ACHN (cell line): ENCODE measurements around the gene SLC12A4.

Experiments
- DNase-seq: peaks from one replicate; pipeline ENCODE4 v3.0.0-alpha.2; 2015
- in situ Hi-C: cut with HindIII; loops from 2 replicates; pipeline ENCODE4 v1.10.0; 2017; ENCODE audit warnings: low sequenced_read_pairs, low pct_ligation_motif_present, low pct_unique_long_range_greater_than_20kb

Gene SLC12A4

DNA sequence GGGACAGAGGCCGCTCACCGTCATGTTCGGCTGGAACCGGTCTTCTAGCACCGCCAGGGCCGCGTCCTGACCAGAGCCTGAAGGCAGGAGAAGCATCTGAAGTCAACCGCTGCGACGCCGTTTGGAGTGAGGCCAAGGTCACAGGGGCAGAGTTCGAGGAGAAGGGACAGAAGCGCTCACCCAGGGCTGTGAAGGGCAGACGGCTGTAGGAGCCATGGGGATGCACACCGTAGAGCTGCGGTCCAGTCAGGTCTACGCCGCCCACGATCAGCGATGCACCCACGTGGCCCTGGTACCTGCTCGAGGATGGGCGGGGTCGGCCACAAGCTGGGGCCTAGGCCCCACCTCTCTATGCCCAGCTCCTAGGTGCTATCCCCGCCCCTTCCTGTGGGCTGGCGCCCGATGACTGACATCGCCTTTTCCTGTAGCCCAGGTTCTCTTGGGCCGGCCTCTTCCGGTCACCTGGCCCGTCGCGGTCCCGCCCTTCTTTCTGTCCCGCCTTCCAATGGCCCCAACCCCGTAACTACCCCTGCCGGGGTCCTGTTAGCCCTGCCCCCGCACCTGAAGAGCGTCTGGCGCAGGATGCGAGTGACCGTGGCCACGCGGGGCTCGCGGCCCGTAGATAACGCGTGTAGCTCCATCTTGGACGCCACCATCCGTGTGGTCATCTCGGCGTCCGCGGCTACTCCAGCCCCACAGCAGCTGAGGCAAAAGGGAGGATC, 32.9 kb downstream of the SLC12A4 start:
- in situ Hi-C loops = no loop called here
- peak; percentile 98 for DNase-seq

DNA sequence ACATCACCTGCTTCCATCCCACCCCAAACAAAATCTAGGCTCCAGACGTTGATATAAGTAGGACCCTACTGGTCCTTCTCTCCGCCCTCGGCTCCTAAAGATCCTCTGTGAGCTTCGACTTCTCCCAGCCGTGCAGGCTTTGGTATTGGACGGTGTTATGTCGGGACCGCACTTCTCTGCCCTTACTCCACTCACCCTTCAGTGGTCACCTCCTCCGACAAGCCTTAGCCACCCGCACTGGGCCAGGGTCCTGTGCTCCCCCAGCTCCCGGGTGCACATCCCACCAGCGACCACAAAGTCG, 33.4 kb downstream of the SLC12A4 start:
- no peak for DNase-seq
- in situ Hi-C loops = no loop called here

DNA sequence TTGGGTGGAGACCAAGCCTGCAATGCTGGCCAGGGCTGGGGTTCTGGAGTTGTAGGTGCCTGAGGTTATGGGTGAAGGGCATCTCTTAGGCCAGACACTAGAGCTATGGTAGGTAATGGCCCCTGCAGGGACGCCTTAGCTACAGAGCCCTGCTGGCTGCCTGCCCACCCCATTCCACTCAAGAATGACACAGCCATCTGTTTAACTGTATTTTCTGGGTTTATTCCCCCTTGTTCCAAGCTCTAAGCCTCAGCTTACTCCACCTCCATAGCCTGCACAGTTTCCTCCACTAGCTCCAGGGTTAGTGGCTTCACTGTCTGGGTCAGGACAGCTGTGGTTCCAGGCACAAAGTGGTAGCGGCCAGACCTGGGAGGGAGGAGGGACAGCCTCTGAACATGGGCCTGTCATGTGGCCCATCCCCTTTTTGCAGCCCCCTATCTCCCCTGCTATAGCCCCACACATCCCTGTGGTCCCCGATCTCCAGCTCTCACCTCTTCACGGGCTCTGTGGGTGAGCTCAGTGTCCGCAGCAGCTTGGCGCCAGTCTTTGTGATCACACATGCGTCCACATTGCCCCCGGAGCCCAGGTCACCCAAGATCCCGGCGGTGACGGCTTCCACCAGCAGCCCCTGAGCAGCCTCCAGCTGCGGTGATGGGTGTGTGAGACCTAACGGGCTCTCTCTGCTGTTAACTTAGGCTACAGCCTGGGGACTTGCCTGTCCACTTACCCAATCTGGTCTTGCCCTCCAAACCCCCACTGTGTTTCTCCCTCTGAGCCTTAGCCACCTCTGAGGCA, 33.9 kb downstream of the SLC12A4 start:
- in situ Hi-C loops = no loop called here

DNA sequence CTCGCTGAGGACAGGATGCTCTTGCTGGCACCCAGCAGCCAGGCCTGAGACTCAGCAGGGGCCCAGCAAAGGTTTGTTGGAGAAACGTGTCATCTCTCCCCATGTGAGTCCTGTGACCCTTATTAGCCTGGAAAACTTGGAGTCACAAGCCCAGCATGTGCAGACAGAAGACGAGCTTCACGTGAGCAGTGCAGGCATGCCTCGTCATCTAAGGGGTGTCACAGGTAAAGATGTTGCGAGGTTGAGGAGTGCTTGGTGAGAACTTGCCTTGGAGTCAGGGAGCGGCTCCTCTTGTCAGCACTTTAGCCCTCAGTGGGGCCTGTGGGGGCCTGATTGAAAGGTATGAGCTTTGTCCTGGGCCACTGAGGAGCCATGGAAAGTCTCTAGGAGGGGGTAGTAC, 34.6 kb downstream of the SLC12A4 start:
- in situ Hi-C loops = no loop called here
- no peak for DNase-seq

More for the DNA sequence above, 33.9 kb downstream of the SLC12A4 start:
- no peak for DNase-seq

DNA sequence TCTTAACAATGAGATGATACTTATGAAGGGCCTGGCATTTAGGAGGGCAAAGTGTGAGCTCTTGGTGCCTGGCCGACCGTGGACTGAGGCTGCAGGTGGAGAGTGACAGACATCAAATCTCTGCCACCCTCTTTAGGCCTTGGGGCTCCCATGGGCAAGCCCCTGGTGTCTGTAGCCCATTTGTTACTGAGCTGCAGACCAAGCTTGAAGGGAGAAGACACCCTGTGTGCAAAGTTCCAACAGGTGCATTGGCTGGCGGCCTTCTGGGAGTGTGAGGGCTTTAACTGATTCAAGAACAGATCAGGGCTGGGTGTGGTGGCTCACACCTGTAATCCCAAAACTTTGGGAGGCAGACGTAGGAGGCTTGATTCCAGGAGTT, 36.0 kb downstream of the SLC12A4 start:
- DNase-seq = no peak
- in situ Hi-C loops = no loop called here

DNA sequence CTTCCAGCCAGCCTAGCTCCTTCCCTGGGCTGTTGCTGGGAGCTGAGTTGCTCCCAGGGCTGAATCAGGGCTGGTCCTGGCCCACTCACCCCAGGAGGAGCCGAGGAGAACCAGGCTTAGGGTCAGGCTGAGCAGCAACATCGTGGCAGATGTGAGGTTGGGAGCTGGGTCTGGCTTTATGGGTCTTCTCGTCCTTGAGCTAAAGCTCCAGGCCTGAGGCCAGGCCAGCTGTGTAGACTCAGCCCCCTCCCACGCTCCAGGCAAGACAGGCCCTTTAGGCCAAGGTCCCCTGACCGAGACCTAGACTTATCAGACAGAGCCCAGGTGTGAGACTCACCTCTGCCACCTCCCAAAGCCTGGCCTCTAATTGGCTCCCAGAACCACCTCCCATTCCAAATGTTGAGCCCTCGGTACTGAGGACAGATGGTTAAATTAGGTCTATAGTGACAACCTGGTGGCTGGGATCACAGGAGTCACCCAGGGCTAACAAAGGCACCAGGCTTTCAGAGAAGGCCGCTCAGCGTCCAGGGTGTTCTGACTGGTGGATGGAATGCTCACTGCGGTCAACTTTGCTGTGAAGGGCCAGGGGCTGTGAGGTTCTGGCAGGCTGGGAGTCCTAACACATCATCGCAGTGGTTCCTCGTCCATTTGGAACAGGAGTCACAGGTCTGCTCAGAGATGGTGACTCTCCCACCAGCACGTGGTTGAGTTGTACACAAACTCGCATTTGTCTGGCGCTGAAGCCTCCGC, 36.5 kb downstream of the SLC12A4 start, which contains the start of gene CTRL:
Gene CTRL (minus strand): TSS at position 151 of the 750 bp plus-strand sequence. CDS start 10 bp downstream, at position 141.
- no peak for DNase-seq

DNA sequence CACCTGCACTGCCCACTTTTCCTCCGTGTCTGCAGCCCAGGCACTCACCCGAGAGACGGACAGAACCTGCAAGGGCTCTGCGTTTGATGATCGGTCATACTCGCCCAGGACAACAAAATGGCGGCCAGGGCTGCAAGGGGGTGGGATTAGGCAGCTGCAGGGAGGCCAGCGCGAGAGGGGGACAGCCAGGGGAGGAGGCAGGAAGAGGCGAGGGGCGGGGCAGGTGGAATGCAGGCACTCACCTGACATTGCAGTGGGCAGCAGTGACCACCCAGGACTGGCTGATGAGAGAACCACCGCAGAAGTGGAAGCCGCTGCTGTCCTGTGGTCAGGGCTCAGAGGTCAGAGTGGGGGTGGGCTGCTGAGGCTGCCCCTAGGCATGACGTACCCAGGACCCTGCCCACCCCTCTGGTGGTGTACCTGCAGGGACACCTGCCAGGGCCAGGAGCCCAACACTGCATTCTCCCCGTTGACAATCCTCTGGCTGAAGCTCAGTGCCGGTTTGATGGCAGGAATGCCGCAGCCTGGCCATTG, 37.7 kb downstream of the SLC12A4 start:
- in situ Hi-C loops = no loop called here
- DNase-seq = no peak

More for the DNA sequence above, 36.5 kb downstream of the SLC12A4 start, which contains the start of gene CTRL:
- in situ Hi-C loops = no loop called here

DNA sequence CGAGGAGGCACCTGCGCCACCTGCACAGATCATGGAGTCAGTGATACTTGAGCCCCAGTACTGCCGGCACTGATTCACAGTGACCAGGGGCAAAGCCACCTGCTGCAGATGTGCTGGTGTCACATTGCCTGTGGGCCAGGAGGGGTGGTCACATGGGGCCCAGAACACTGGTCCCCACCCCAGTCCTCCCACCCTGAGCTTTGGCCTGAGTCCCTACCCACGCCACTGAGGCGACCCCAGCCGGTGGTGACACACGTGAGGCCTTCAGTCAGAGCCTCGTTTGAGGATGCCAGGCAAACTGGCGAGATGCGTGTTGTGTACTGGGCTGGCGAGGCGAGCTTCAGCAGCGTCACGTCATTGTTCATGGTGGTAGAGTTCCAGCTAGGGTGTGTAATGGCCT, 38.2 kb downstream of the SLC12A4 start:
- in situ Hi-C loops = no loop called here

DNA sequence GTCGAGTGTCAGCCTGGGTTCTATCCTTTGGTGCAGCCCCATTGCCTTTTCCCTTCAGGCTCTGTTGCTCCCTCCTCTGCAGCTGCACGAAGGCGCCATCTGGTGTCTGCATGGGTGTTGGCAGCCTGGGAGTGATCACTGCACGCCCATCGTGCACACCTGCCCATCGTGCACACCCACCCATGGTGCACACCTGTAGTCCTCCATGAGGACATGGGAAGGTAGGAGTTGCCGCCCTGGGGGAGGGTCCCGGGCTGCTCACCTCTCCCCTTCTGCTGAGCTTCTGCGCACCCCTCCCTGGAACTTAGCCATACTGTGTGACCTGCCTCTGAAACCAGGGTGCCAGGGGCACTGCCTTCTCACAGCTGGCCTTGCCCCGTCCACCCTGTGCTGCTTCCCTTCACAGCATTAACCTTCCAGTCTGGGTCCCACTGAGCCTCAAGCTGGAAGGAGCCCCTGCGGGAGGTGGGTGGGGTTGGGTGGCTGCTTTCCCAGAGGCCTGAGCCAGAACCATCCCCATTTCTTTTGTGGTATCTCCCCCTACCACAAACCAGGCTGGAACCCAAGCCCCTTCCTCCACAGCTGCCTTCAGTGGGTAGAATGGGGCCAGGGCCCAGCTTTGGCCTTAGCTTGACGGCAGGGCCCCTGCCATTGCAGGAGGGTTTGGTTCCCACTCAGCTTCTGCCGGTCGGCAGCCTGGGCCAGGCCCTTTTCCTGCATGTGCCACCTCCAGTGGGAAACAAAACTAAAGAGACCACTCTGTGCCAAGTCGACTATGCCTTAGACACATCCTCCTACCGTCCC, 39.7 kb downstream of the SLC12A4 start:
- DNase-seq = peak; percentile 80
- in situ Hi-C loops = no loop called here

More for the DNA sequence above, 38.2 kb downstream of the SLC12A4 start:
- no peak for DNase-seq

DNA sequence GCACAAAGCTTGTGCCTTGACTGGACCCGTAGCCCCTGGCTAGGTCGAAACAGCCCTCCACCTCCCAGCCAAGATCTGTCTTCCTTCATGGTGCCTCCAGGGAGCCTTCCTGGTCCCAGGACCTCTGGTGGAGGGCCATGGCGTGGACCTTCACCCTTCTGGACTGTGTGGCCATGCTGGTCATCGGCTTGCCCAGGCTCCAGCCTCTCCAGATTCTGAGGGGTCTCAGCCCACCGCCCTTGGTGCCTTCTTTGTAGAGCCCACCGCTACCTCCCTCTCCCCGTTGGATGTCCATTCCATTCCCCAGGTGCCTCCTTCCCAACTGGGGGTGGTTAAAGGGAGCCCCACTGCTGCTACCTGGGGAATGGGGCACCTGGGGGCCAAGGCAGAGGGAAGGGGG, 40.3 kb downstream of the SLC12A4 start:
- in situ Hi-C loops = no loop called here
- no peak for DNase-seq

DNA sequence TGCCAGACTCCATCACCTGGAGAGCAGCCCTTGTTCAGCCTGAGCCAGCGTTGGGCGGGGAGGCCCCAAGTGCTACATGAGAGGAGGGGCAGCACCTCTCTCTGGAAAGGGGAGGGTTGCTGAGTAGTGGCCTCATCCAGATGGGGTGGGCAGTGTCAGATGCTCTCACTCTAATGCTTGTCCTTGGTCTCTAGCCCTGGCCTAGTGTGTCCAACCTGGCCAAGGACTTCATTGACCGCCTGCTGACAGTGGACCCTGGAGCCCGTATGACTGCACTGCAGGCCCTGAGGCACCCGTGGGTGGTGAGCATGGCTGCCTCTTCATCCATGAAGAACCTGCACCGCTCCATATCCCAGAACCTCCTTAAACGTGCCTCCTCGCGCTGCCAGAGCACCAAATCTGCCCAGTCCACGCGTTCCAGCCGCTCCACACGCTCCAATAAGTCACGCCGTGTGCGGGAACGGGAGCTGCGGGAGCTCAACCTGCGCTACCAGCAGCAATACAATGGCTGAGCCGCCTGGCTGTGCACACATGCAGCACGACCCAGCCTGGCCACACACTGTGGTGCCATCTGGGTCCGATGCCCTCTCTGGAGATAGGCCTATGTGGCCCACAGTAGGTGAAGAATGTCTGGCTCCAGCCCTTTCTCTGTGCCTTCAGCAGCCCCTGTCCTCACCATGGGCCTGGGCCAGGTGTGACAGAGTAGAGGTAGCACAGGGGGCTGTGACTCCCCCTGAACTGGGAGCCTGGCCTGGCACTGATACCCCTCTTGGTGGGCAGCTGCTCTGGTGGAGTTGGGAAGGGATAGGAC, 41.1 kb downstream of the SLC12A4 start:
- in situ Hi-C loops = no loop called here

DNA sequence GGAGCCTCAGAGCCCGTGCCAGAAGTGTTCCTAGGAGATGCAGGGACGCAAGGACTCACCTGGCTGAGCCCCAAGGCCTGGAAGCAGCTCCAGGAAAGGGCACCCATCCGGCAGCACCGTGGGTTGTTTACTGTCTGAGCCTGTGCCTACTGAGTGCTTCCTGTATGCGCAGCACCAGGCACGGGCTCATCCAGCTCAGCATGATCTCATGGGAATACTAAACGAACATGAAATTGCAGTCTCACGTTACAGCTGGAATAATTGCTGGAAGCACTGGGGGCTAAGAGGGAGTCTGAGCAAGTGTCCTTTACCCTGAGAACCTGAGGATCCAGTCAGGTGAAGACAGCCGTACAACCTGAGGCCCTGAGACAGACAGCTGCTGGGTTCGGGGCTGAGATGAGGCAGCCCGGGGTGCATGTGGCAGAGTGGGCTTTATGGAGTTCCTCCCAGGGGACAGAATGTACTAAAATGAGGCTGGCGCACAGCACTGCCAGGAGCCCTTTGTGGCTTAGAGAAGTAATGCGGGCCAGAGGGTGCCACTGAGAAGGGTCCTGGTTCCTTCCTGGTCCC, 42.2 kb downstream of the SLC12A4 start:
- DNase-seq = no peak
- in situ Hi-C loops = no loop called here

More for the DNA sequence above, 41.1 kb downstream of the SLC12A4 start:
- DNase-seq = no peak

DNA sequence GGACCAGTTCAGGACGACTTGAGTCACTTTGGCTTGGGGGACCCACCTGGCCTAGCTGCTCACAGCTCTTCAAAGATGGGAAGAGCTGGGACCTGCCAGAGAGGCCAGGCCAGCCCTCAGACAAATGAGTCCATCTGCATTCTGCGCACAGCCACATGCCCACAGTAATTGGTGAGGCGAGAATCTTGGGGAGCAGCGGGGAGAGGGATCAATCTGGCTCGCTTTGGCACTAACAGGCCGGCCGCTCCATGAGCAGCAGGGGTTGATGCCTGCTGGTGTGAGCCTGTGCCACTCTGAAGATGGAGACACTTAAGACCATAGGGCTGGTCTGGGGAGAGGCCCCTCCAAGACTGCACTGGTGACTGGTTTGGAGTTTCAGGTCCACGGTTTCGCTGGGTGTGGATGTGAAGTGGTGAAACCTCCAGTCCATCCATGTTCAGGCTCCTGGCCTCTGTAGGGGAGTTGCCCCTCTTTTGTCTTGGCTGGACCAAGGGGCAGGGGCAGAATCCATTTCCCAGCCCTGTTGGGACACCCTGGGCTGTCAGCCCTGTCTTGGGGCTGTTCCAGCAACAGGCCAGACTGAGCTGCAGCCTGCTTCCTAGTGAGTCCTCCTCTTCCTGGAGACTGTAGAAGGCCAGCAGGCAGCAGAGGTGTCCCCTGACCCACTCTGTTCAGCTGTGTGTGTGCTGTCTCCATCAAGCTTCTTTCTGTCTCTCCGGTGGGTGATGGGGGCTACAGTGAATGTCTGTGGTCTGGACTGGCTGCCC, 44.1 kb downstream of the SLC12A4 start:
- in situ Hi-C loops = no loop called here
- DNase-seq = no peak

DNA sequence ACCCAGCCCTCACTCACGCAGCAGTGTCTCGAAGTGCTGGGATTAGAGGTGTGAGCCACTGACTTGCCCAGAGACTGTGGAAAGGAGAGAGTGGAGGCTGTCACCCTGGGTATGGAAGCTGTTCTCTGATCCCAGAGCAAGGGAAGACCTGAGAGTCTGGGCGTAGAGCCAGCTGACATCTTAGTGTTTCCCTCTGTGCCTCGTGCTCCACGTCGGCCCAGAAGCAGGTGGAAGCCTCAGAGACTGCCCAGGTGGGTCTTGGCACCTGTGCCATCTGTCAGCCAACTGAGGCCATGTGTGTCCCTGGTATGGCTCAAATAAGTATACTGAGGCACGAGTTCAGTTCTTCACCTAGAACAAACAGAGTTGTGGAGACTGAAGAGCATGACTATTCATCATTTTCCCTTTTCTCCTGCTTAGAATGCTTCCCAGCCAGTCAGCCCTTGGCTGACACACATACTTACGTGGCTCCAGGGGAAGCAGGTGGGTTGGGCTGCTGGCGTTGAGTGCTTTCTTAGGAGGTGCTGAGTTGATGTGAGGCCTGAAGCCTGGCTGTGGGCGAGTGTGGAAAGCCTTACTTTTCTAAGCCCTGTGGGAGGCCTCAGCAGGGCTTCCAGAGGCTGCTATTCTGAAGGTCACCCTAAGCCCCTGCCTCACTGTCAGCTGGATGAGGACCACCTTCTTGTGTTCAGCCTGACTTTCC, 44.9 kb downstream of the SLC12A4 start:
- no peak for DNase-seq

DNA sequence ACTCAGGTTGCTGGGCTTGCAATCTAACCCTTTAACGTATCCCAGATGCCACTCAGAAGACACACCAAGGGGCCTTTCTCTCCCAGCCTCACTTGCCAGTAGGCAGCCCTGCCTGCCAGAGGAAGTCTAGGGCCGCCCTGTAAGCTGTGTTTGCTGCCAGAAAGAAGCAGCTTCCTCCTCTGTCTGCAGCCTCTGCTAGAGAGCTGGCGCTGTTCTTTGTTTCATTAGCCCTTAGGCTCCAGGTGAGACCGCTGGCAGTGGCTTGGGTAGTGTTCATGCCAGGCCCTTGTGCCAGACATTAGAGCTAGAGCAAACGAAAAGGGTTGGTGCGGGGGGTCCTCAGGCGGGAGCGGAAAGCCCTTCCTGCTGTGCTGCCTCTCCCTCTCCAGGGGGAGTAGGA, 45.7 kb downstream of the SLC12A4 start:
- in situ Hi-C loops = no loop called here
- DNase-seq = no peak

More for the DNA sequence above, 44.9 kb downstream of the SLC12A4 start:
- in situ Hi-C loops = no loop called here

DNA sequence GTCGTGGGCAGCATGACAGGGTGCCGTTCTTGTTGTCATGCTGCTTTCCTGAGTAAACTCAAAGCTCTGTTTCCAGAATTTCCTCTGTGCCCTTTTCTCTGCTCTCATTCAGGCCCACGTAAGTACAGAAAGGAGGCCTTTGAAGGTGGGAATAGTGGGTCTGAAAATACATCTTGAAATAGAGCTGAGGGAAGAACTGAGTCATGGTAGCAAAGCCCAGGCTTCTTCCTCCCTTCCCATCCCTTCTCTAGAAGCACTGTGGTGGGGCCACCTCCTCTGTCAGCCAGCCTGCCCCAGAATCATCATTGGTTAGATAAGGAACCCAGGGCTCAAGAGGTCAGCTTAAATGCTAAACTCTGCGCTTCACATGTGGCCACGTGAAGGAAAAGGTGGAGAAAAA, 46.2 kb downstream of the SLC12A4 start:
- DNase-seq = no peak
- in situ Hi-C loops = no loop called here
